Parathyroid adenoma (tissue), 2 donors: ENCODE results near the gene ZBP1.

Source experiments
- H2AFZ ChIP-seq: fragments of 300-600 bp; sonication (generic); one replicate; pipeline ENCODE4 v1.7.0; 2017; ENCODE audit warnings: antibody characterized with exemption, mild to moderate bottlenecking
- H3K27ac ChIP-seq: fragments of 300-600 bp; sonication (generic); one replicate; pipeline ENCODE4 v1.7.0; 2017
- H3K27me3 ChIP-seq: fragments of 300-600 bp; sonication (generic); one replicate; pipeline ENCODE4 v1.7.0; 2017; ENCODE audit warnings: low read length; ENCODE audit not compliant: control insufficient read depth, insufficient read depth
- H3K36me3 ChIP-seq: fragments of 300-600 bp; sonication (generic); one replicate; pipeline ENCODE4 v1.7.0; 2017; ENCODE audit warnings: low read length; ENCODE audit not compliant: control insufficient read depth, insufficient read depth
- H3K4me1 ChIP-seq: fragments of 300-600 bp; sonication (generic); one replicate; pipeline ENCODE4 v1.7.0; 2017; ENCODE audit warnings: control low read depth
- H3K4me2 ChIP-seq: fragments of 300-600 bp; sonication (generic); one replicate; pipeline ENCODE4 v1.7.0; 2017; ENCODE audit warnings: low read length
- H3K4me3 ChIP-seq: fragments of 300-600 bp; sonication (generic); one replicate; pipeline ENCODE4 v1.7.0; 2017; ENCODE audit warnings: low read depth, low read length
- H3K79me2 ChIP-seq: fragments of 300-600 bp; sonication (generic); one replicate; pipeline ENCODE4 v1.7.0; 2017; ENCODE audit warnings: control low read depth
- H3K9ac ChIP-seq: fragments of 300-600 bp; sonication (generic); one replicate; pipeline ENCODE4 v1.7.0; 2017; ENCODE audit warnings: mild to moderate bottlenecking
- H3K9me3 ChIP-seq: fragments of 300-600 bp; sonication (generic); one replicate; pipeline ENCODE4 v1.7.0; 2017; ENCODE audit warnings: low read length; ENCODE audit not compliant: control insufficient read depth
- TF ChIP-seq, protein P1 (sequence below): fragments of 300-600 bp; sonication (generic); IDR thresholded peaks from one replicate; pipeline ENCODE4 v1.7.0; 2017; ENCODE audit warnings: antibody characterized with exemption, mild to moderate bottlenecking
- donor health status: primary hyperparathyroidism.

Gene ZBP1

DNA sequence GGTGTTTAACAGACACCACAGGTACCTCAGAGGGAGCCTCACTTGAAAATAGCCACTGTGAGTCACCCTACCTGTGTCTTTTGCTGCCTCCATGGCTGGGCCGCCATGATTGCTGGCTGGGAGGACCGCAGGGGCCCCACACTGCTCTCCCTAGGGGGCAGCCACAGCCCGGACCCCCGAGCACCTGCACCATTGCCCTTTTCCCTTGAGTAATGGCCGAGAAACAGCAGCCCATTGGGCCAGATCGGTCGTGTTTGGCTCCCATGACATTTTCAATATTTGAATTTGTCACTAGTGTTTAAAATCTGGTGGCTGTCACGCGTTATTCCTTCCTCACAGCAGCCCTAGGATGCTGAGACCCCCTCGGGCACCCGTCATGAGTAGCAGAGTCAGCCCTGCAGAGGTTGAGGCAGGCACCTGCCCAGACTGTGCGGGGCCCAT lies 6.7 kb downstream of the ZBP1 start:
- H3K4me1 ChIP-seq: no peaks in the 10 kb centered on the region
- H3K4me3 ChIP-seq: no peak overlapping the region
- H3K27me3 ChIP-seq: no peaks in the 10 kb centered on the region
- H3K4me2 ChIP-seq: no peak overlapping the region
- no peak overlapping the region for H3K27ac ChIP-seq
- H3K9ac ChIP-seq: no peak overlapping the region
- TF ChIP-seq, protein P1, sequence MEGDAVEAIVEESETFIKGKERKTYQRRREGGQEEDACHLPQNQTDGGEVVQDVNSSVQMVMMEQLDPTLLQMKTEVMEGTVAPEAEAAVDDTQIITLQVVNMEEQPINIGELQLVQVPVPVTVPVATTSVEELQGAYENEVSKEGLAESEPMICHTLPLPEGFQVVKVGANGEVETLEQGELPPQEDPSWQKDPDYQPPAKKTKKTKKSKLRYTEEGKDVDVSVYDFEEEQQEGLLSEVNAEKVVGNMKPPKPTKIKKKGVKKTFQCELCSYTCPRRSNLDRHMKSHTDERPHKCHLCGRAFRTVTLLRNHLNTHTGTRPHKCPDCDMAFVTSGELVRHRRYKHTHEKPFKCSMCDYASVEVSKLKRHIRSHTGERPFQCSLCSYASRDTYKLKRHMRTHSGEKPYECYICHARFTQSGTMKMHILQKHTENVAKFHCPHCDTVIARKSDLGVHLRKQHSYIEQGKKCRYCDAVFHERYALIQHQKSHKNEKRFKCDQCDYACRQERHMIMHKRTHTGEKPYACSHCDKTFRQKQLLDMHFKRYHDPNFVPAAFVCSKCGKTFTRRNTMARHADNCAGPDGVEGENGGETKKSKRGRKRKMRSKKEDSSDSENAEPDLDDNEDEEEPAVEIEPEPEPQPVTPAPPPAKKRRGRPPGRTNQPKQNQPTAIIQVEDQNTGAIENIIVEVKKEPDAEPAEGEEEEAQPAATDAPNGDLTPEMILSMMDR: no peak
- H3K9me3 ChIP-seq: no peaks in the 10 kb centered on the region
- no peak overlapping the region for H2AFZ ChIP-seq
- no peaks in the 10 kb centered on the region for H3K36me3 ChIP-seq
- H3K79me2 ChIP-seq: no peaks in the 10 kb centered on the region

DNA sequence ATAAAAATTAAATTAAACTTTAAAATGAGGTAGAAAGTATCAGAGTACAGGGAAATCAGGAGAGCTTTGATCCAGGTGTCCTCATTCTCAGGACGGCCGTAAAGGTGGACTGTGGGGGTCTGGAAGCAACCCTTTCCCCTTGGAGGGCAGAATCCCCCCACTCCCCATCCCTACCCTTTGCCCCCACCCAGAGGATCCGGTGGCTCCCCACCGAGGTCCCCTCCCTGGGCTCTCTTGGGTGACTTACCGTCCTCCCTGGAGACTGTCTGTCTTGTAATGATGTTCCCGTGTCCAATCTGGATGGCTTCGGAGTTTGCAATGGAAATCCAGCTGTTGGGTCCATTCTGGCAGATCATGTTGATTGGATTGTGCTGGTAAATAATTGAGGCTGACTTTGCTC lies 7.3 kb downstream of the ZBP1 start:
- no peaks in the 10 kb centered on the region for H3K36me3 ChIP-seq
- H3K4me2 ChIP-seq: no peak overlapping the region
- no peaks in the 10 kb centered on the region for H3K79me2 ChIP-seq
- TF ChIP-seq, protein P1: no peak
- no peak overlapping the region for H2AFZ ChIP-seq
- no peaks in the 10 kb centered on the region for H3K9me3 ChIP-seq
- H3K9ac ChIP-seq: no peak overlapping the region
- H3K27ac ChIP-seq: no peak overlapping the region
- no peaks in the 10 kb centered on the region for H3K4me1 ChIP-seq
- no peaks in the 10 kb centered on the region for H3K27me3 ChIP-seq
- H3K4me3 ChIP-seq: no peak overlapping the region

DNA sequence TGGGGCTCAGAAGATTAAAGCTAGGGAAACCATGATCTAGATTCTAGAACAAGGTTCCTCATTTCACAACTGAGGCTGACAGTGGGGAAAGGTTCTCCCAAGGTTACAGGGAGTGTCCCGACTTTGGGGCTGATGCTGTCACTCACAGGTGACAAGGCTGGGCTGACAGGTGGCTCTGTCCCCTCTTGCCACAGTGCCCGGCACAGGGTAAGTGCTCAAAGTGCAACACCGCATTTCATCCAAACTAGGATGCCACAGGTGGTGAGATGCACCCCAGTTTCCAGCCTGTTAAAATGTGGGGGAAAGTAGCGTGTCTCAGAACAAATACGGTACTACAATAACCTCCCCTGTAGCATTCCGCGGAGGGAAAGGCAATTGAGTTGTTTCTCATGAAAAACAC lies 7.8 kb downstream of the ZBP1 start:
- Histone ChIP-seq H3K79me2 (no peaks in the 10 kb centered on the region), H3K4me3 (no peak overlapping the region), H2AFZ (no peak overlapping the region), H3K4me2 (no peak overlapping the region), H3K9me3 (no peaks in the 10 kb centered on the region), H3K9ac (no peak overlapping the region), H3K36me3 (no peaks in the 10 kb centered on the region), H3K27me3 (no peaks in the 10 kb centered on the region), H3K4me1 (no peaks in the 10 kb centered on the region), H3K27ac (no peak overlapping the region)
- TF ChIP-seq, protein P1: no peak

DNA sequence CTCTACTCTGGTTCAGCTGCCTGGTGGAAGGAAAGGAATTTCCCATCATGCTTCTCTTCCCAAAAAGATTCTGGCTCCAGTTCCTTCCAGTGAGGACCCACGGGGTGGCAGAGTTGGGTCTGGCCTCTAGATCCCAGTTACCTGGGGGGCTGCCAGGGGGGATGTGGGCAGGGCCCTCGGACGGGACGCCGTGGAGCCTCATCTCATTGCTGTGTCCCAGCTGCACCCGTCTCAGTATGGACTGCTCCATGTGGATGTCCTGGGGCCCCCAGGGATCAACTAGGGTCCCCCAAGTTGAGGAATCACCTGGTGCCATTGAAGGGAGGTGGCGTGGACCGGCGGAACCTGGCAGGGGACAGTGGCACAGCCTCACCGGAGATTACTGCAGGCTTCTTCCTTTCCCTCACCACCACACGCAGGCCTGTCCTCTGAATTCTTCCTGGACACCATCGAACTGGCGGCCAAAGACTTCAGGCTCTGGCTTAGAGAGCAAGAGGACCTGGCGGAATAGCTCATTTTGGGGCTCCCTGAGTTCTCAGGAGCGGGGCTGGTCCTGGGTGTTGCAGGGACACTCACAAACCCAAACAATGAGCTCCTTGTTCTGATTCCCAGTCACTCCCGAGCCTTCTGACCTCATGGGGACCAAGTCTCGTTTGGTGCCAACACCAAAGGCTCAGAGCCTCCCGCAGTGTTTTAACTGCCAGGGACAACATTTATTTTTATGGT lies 8.5 kb downstream of the ZBP1 start:
- Histone ChIP-seq H3K4me3 (no peak overlapping the region), H2AFZ (no peak overlapping the region), H3K9ac (no peak overlapping the region), H3K36me3 (no peaks in the 10 kb centered on the region), H3K27me3 (no peaks in the 10 kb centered on the region), H3K27ac (no peak overlapping the region), H3K9me3 (no peaks in the 10 kb centered on the region), H3K79me2 (no peaks in the 10 kb centered on the region), H3K4me2 (no peak overlapping the region), H3K4me1 (no peaks in the 10 kb centered on the region)
- TF ChIP-seq, protein P1: no peak
